ENCODE data around the gene PAPLN.

Gene PAPLN

GRCh38 chr14:73241481-73242165, 4.3 kb downstream of the PAPLN start:
- TF ChIP-seq CTCF (IDR thresholded peaks at IDR 0.05; ENCODE audit: insufficient read depth, low read length, poor library complexity, severe bottlenecking) (no peak), EZH2phosphoT487 (conservative IDR thresholded peaks at IDR 0.05; ENCODE audit: low read length) (no peak)
- peaks cover 5% of the 10 kb centered on the region; the same call in 1 of the 2 replicates for H3F3A ChIP-seq (ENCODE audit: insufficient read depth)

DNA sequence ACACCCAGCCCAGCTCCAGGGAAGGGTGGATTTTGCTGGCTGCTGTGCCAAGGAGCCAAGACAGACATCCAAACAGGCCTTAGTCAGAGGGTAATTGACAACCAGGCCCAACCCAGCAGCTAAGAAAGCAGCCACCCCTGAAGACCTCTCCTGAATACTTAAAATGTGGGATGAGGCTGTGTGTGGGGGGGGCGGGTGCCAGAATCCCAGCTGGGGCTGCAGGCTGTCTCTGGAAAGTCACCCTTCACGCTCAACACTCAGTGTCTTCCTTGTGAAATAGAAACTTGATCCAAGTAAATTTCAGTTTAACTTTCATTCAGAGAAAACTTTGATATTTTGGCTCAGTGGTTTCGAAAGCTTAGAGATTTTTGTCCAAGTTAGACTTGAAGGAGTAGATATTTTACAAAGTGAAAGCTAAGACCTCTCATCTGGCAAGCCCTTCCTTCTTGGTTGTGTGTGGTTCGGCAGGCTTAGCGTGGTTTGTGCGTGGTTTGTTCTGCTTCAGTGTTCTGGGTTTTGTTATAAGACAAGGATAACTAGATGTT, 5.1 kb downstream of the PAPLN start:
- Histone ChIP-seq H3F3A (ENCODE audit: insufficient read depth) (peaks cover 11% of the 10 kb centered on the region), H3K79me2 (ENCODE audit: insufficient read depth, low read length) (no peaks in the 10 kb centered on the region), H3K36me3 (ENCODE audit: low read length) (no peaks in the 10 kb centered on the region), H3K9ac (ENCODE audit: low read length) (no peak overlapping the region), H2AFZ (ENCODE audit: low read depth, low read length, severe bottlenecking) (no peak overlapping the region), H3K4me3 (ENCODE audit: insufficient read depth, low read length, poor library complexity, severe bottlenecking) (no peak overlapping the region), H4K20me1 (ENCODE audit: low read depth, low read length) (no peaks in the 10 kb centered on the region), H3K27ac (ENCODE audit: low read depth, low read length) (no peak overlapping the region), H3K9me3 (ENCODE audit: insufficient read depth, low read length) (no peaks in the 10 kb centered on the region), H3K9me2 (replicated peaks; ENCODE audit: insufficient read depth, low read length) (no peaks in the 10 kb centered on the region), H3K27me3 (ENCODE audit: low read length) (no peaks in the 10 kb centered on the region), H3K4me2 (ENCODE audit: low read depth, low read length, poor library complexity, severe bottlenecking) (no peak overlapping the region)
- TF ChIP-seq CTCF (IDR thresholded peaks at IDR 0.05; ENCODE audit: insufficient read depth, low read length, poor library complexity, severe bottlenecking) (no peak), EZH2phosphoT487 (conservative IDR thresholded peaks at IDR 0.05; ENCODE audit: low read length) (no peak)

More at GRCh38 chr14:73241481-73242165, 4.3 kb downstream of the PAPLN start:
- Histone ChIP-seq H3K27me3 (ENCODE audit: low read length) (no peaks in the 10 kb centered on the region), H4K20me1 (ENCODE audit: low read depth, low read length) (no peaks in the 10 kb centered on the region), H2AFZ (ENCODE audit: low read depth, low read length, severe bottlenecking) (no peak overlapping the region), H3K9me2 (replicated peaks; ENCODE audit: insufficient read depth, low read length) (no peaks in the 10 kb centered on the region), H3K4me3 (ENCODE audit: insufficient read depth, low read length, poor library complexity, severe bottlenecking) (no peak overlapping the region), H3K9ac (ENCODE audit: low read length) (no peak overlapping the region), H3K4me2 (ENCODE audit: low read depth, low read length, poor library complexity, severe bottlenecking) (no peak overlapping the region), H3K9me3 (ENCODE audit: insufficient read depth, low read length) (no peaks in the 10 kb centered on the region), H3K79me2 (ENCODE audit: insufficient read depth, low read length) (no peaks in the 10 kb centered on the region), H3K27ac (ENCODE audit: low read depth, low read length) (no peak overlapping the region), H3K36me3 (ENCODE audit: low read length) (no peaks in the 10 kb centered on the region)

- Histone ChIP-seq H2AFZ (ENCODE audit: low read depth, low read length, severe bottlenecking) (no peak overlapping the region), H3F3A (ENCODE audit: insufficient read depth) (peaks cover 11% of the 10 kb centered on the region), H3K9me3 (ENCODE audit: insufficient read depth, low read length) (no peaks in the 10 kb centered on the region), H3K4me2 (ENCODE audit: low read depth, low read length, poor library complexity, severe bottlenecking) (no peak overlapping the region), H3K4me3 (ENCODE audit: insufficient read depth, low read length, poor library complexity, severe bottlenecking) (no peak overlapping the region), H3K9ac (ENCODE audit: low read length) (no peak overlapping the region), H3K79me2 (ENCODE audit: insufficient read depth, low read length) (no peaks in the 10 kb centered on the region), H4K20me1 (ENCODE audit: low read depth, low read length) (no peaks in the 10 kb centered on the region), H3K27ac (ENCODE audit: low read depth, low read length) (no peak overlapping the region), H3K27me3 (ENCODE audit: low read length) (no peaks in the 10 kb centered on the region), H3K9me2 (replicated peaks; ENCODE audit: insufficient read depth, low read length) (no peaks in the 10 kb centered on the region), H3K36me3 (ENCODE audit: low read length) (no peaks in the 10 kb centered on the region)
- TF ChIP-seq EZH2phosphoT487 (conservative IDR thresholded peaks at IDR 0.05; ENCODE audit: low read length): no peak
- TF ChIP-seq CTCF (IDR thresholded peaks at IDR 0.05; ENCODE audit: insufficient read depth, low read length, poor library complexity, severe bottlenecking): no peak
Measured at GRCh38 chr14:73243341-73243740, 6.0 kb downstream of the PAPLN start.

Measured in SU-DHL-6 (cell line).